Measurements from ENCODE around the gene RARB. TPM values are rescaled to one million over a fixed set of nuclear protein-coding genes. Genes with fewer than 3 reads are reported as not detected.

RARB gene
- total RNA-seq, 3 donors from 2014 or later, result 1.2 to 8.7 (median 1.9) TPM

- no peak for TF ChIP-seq CTCF (IDR thresholded peaks at IDR 0.05)
- no peak overlapping the region for H3K4me3 ChIP-seq
- no peaks in the 10 kb centered on the region for H3K4me1 ChIP-seq (ENCODE audit: low read depth)
- intact Hi-C loops (cut with DNase I, micrococcal nuclease), result no loop called here
- DNase-seq (no peak), ATAC-seq (no peak)
- no peaks in the 10 kb centered on the region for H3K9me3 ChIP-seq
- H3K36me3 ChIP-seq (ENCODE audit: low read depth), result no peaks in the 10 kb centered on the region
These were observed 44.1 kb downstream of the RARB start for GRCh38 chr3:25472153-25472552.

GRCh38 chr3:25472731-25473130, 44.7 kb downstream of the RARB start:
- intact Hi-C loops (cut with DNase I, micrococcal nuclease), result no loop called here

GRCh38 chr3:25473246-25473645, 45.2 kb downstream of the RARB start:
- TF ChIP-seq CTCF (IDR thresholded peaks at IDR 0.05), result no peak
- ATAC-seq (no peak), DNase-seq (no peak)
- intact Hi-C loops (cut with DNase I, micrococcal nuclease), result no loop called here
- Histone ChIP-seq H3K4me1 (ENCODE audit: low read depth) (no peaks in the 10 kb centered on the region), H3K36me3 (ENCODE audit: low read depth) (no peaks in the 10 kb centered on the region), H3K9me3 (no peaks in the 10 kb centered on the region), H3K4me3 (no peak overlapping the region)

More at GRCh38 chr3:25472731-25473130, 44.7 kb downstream of the RARB start:
- no peaks in the 10 kb centered on the region for H3K9me3 ChIP-seq
- DNase-seq, result no peak
- no peak overlapping the region for H3K4me3 ChIP-seq
- H3K36me3 ChIP-seq (ENCODE audit: low read depth), result no peaks in the 10 kb centered on the region
- ATAC-seq, result no peak
- no peak for TF ChIP-seq CTCF (IDR thresholded peaks at IDR 0.05)
- H3K4me1 ChIP-seq (ENCODE audit: low read depth), result no peaks in the 10 kb centered on the region

GRCh38 chr3:25474052-25474451, 46.0 kb downstream of the RARB start:
- ATAC-seq (no peak), DNase-seq (no peak)
- Histone ChIP-seq H3K4me3 (no peak overlapping the region), H3K4me1 (ENCODE audit: low read depth) (no peaks in the 10 kb centered on the region), H3K9me3 (no peaks in the 10 kb centered on the region), H3K36me3 (ENCODE audit: low read depth) (no peaks in the 10 kb centered on the region)
- TF ChIP-seq CTCF (IDR thresholded peaks at IDR 0.05), result no peak
- intact Hi-C loops (cut with DNase I, micrococcal nuclease), result no loop called here

- no peaks in the 10 kb centered on the region for H3K9me3 ChIP-seq
- no peaks in the 10 kb centered on the region for H3K4me1 ChIP-seq (ENCODE audit: low read depth)
- intact Hi-C loops (cut with DNase I, micrococcal nuclease), result no loop called here
- no peak overlapping the region for H3K4me3 ChIP-seq
- DNase-seq (no peak), ATAC-seq (no peak)
- no peak for TF ChIP-seq CTCF (IDR thresholded peaks at IDR 0.05)
- H3K36me3 ChIP-seq (ENCODE audit: low read depth), result no peaks in the 10 kb centered on the region
These were observed 48.6 kb downstream of the RARB start for GRCh38 chr3:25476639-25477038.

GRCh38 chr3:25478211-25478757, 50.2 kb downstream of the RARB start:
- H3K36me3 ChIP-seq (ENCODE audit: low read depth), result no peaks in the 10 kb centered on the region
- intact Hi-C loops (cut with DNase I, micrococcal nuclease), result no loop called here
- ATAC-seq (no peak), DNase-seq (no peak)
- TF ChIP-seq CTCF (IDR thresholded peaks at IDR 0.05), result no peak
- no peak overlapping the region for H3K4me3 ChIP-seq
- H3K9me3 ChIP-seq, result no peaks in the 10 kb centered on the region
- no peaks in the 10 kb centered on the region for H3K4me1 ChIP-seq (ENCODE audit: low read depth)
